ENCODE results near the gene TEC. TPM values are rescaled to one million over a fixed set of nuclear protein-coding genes. Genes with fewer than 3 reads are reported as not detected.

TEC gene
- total and polyA plus RNA-seq, 9 of the 15 experiments (the other 6 are each of a cell fraction or from before 2014, with no cell fraction given), result 5.3 to 14.7 (median 8.8) TPM

GRCh38 chr4:48268956-48269860 lies at the start of gene TEC (continued):
- TF ChIP-seq ATF6 (CRISPR knock-in tag; IDR thresholded peaks at IDR 0.05), result no peak
- TF ChIP-seq TAF9B (IDR thresholded peaks at IDR 0.05; ENCODE audit: partially characterized antibody), result no peak
- TF ChIP-seq SIN3B (IDR thresholded peaks at IDR 0.05; ENCODE audit: low read depth), result peak; percentile 48; the same call in 1 of the 2 replicates
- TF ChIP-seq REST (IDR thresholded peaks at IDR 0.05; ENCODE audit: borderline replicate concordance), result no peak; the same call in 1 of the 2 replicates
- TF ChIP-seq REST (CRISPR knock-in tag; IDR thresholded peaks at IDR 0.05; ENCODE audit: low read depth), result 0 out of 2 replicates have a peak, but pooled peaks have one; percentile 65
- peak; percentile 36; the same call in 1 of the 2 replicates for TF ChIP-seq LCOR (CRISPR knock-in tag; IDR thresholded peaks at IDR 0.05)
- TF ChIP-seq ZNF324 (CRISPR knock-in tag; IDR thresholded peaks at IDR 0.05), result no peak
- no peak for TF ChIP-seq RBM25 (IDR thresholded peaks at IDR 0.05; ENCODE audit: low read depth, low read length, severe bottlenecking)
- no peak for TF ChIP-seq RBM39 (optimal IDR thresholded peaks at IDR 0.05; ENCODE audit: low read depth, low read length)
- TF ChIP-seq HDAC1 (IDR thresholded peaks at IDR 0.05), result peak in 1 of 2 experiments; percentile 81; a peak in 2 of 4 replicates
- no peak for TF ChIP-seq AFF1 (IDR thresholded peaks at IDR 0.05; ENCODE audit: low read depth in 1 of 2, partially characterized antibody in 2 of 2)
- TF ChIP-seq KDM2B (CRISPR knock-in tag; IDR thresholded peaks at IDR 0.05), result peak; percentile 86; the same call in 1 of the 2 replicates

Data from K562 (cell line).